ENCODE measurements around the gene CNTNAP4. TPM values are rescaled to one million over a fixed set of nuclear protein-coding genes. Genes with fewer than 3 reads are reported as not detected.

Gene CNTNAP4
- total and polyA plus RNA-seq, 2 of the 4 experiments (the other 2 are of a cell fraction): not detected

GRCh38 chr16:76336112-76336511 is 58.9 kb downstream of the CNTNAP4 start:
- dilution Hi-C loops (cut with HindIII; ENCODE audit: low sequenced_read_pairs, unreplicated experiment) (no loop called here), intact Hi-C loops (cut with micrococcal nuclease) (no loop called here), in situ Hi-C loops (cut with MboI; ENCODE audit: low sequenced_read_pairs) (no loop called here)
- Histone ChIP-seq H3K4ac (ENCODE audit: low read depth, low read length) (no peak overlapping the region), H3K56ac (ENCODE audit: extremely low read depth, insufficient read depth, low read length) (no peak overlapping the region), H3K9ac (ENCODE audit: low read depth, low read length) (no peak overlapping the region), H2BK120ac (ENCODE audit: low read depth, low read length) (no peak overlapping the region), H2BK5ac (ENCODE audit: low read depth, low read length, poor library complexity, severe bottlenecking) (no peak overlapping the region), H2AK5ac (ENCODE audit: low read depth, low read length) (no peak overlapping the region), H3K36me3 (ENCODE audit: control insufficient read depth, insufficient read depth, low read length) (no peaks in the 10 kb centered on the region), H4K20me1 (ENCODE audit: insufficient read depth, low read length) (no peaks in the 10 kb centered on the region), H4K91ac (ENCODE audit: insufficient read depth, low read depth, low read length) (no peak overlapping the region), H2BK15ac (ENCODE audit: low read depth, low read length) (no peak overlapping the region), H2BK20ac (ENCODE audit: low read depth, low read length) (no peak overlapping the region), H3K27me3 (ENCODE audit: control insufficient read depth, insufficient read depth, low read length) (no peaks in the 10 kb centered on the region), H2AFZ (replicated peaks; ENCODE audit: low read length, poor library complexity) (no peak overlapping the region), H3K9me1 (ENCODE audit: insufficient read depth, low read length) (no peaks in the 10 kb centered on the region), H3K14ac (replicated peaks; ENCODE audit: low read depth, low read length) (no peak overlapping the region), H4K8ac (ENCODE audit: low read depth in 2 of 2, low read length in 2 of 2) (no peak overlapping the region), H3K27ac (ENCODE audit: insufficient read depth, low read length) (no peak overlapping the region), H3K18ac (ENCODE audit: low read depth, low read length) (no peak overlapping the region), H3K23ac (ENCODE audit: low read depth, low read length) (no peak overlapping the region), H3K9me3 (ENCODE audit: control insufficient read depth, insufficient read depth, low read length) (peaks cover 11% of the 10 kb centered on the region), H4K5ac (ENCODE audit: low read depth, low read length) (no peak overlapping the region), H3K4me3 (ENCODE audit: insufficient read depth, low read depth, low read length) (no peak overlapping the region), H3K4me2 (ENCODE audit: low read depth, low read length) (no peak overlapping the region), H2AK9ac (replicated peaks; ENCODE audit: low read depth, low read length, poor library complexity) (no peak overlapping the region), H3K4me1 (ENCODE audit: control insufficient read depth, insufficient read depth, low read length) (no peaks in the 10 kb centered on the region), H3K79me1 (ENCODE audit: low read depth in 1 of 2, low read length in 2 of 2) (no peaks in the 10 kb centered on the region)
- ChIA-PET POLR2A (ENCODE audit: unreplicated experiment) (no interaction called here), CTCF (no interaction called here)
- DNase-seq (no peak), ATAC-seq (ENCODE audit: low read depth) (no peak)
- no TSS peak for BruUV-seq (replicated peaks)
- TF ChIP-seq RAD21 (IDR thresholded peaks at IDR 0.05; ENCODE audit: low read length) (no peak), USF2 (IDR thresholded peaks at IDR 0.05; ENCODE audit: low read depth, low read length) (no peak)
- no CpG with 5 or more reads among the region's 1 CpG for WGBS, 2 experiments (ENCODE audit: extremely low coverage in 2 of 2, insufficient read length in 1 of 2)
